Activated CD8-positive, alpha-beta memory T cell treated with anti-CD3 and anti-CD28 coated beads, Interleukin-2, amount 10 ng/mL, durations not matched to agents 7 days and 5 days (primary cell): ENCODE results near the gene TMEM170A. TPM values are rescaled to one million over a fixed set of nuclear protein-coding genes. Genes with fewer than 3 reads are reported as not detected.
"Not testable (repeated sequence)": the region's sequence is repeated elsewhere in the genome, so short reads cannot be mapped to it uniquely, and the experiment has no call there.

Experiments
- ATAC-seq: fragments of 150-1000 bp; cut with Tn5 transposase; one replicate; pipeline ENCODE4 v1.10.0; 2021; ENCODE audit warnings: moderate library complexity
- CTCF ChIA-PET: fragments of 350-600 bp; sonication (Branson Sonifier 250); formaldehyde crosslinking; loops from one replicate; lab custom pipeline; 2021; ENCODE audit warnings: antibody characterized with exemption; lab: Charles Lee
- DNase-seq: peaks from one replicate; pipeline ENCODE4 v3.0.0-alpha.2; 2020
- H3K27ac Mint-ChIP-seq: one replicate; pipeline ENCODE4 v1.8.0; 2021; ENCODE audit warnings: mild to moderate bottlenecking, mixed read lengths
- H3K27me3 Mint-ChIP-seq: one replicate; pipeline ENCODE4 v1.8.0; 2021; ENCODE audit warnings: mixed read lengths
- H3K36me3 Mint-ChIP-seq: one replicate; pipeline ENCODE4 v1.8.0; 2021; ENCODE audit warnings: mild to moderate bottlenecking, mixed read lengths
- H3K4me1 Mint-ChIP-seq: one replicate; pipeline ENCODE4 v1.8.0; 2021; ENCODE audit warnings: mixed read lengths
- H3K4me3 Mint-ChIP-seq: one replicate; pipeline ENCODE4 v1.8.0; 2021; ENCODE audit warnings: mild to moderate bottlenecking, moderate library complexity, mixed read lengths
- H3K9me3 Mint-ChIP-seq: one replicate; pipeline ENCODE4 v1.8.0; 2022; ENCODE audit warnings: low read depth, mixed read lengths
- total RNA-seq, 2 experiments: library from RNA; stranded (reverse); gene quantifications; one replicate each; pipeline ENCODE4 v1.2.3, GENCODE V29; 2021

Gene TMEM170A, protein sequence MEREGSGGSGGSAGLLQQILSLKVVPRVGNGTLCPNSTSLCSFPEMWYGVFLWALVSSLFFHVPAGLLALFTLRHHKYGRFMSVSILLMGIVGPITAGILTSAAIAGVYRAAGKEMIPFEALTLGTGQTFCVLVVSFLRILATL
- total RNA-seq: 10 to 100 TPM; 31.1 to 33.7 TPM

- CTCF ChIA-PET: interaction anchor here (0.7 to 3.5 kb wide), 36 partner anchors 8 to 302 kb away, joined by 3 to 45 read pairs (median 5); partner anchors contain the start of genes ADAT1, CFDP1, CHST6 and GABARAPL2
- Mint-ChIP-seq H3K4me1 (peaks cover 46% of the 10 kb centered on the region), H3K9me3 (no peaks in the 10 kb centered on the region), H3K4me3 (peak within 1 kb of the TSS; percentile 90), H3K36me3 (peaks cover 18% of the 10 kb centered on the region), H3K27me3 (no peaks in the 10 kb centered on the region), H3K27ac (peak within 1 kb of the TSS; percentile 86)
- peak; percentile 96 for ATAC-seq
- peak; percentile 99 for DNase-seq
These were observed at the start of gene TMEM170A for GRCh38 chr16:75464122-75464918. Gene TMEM170A, minus strand, starts transcription at chr16:75464689. Its CDS starts 89 bp downstream, at chr16:75464600.

- no peak for ATAC-seq
- peaks cover 20% of the 10 kb centered on the region for H3K27me3 Mint-ChIP-seq
- H3K4me3 Mint-ChIP-seq: no peak overlapping the region
- CTCF ChIA-PET: interaction anchor here (0.9 kb wide), 1 partner anchor 10 kb away, joined by 5 read pairs; no protein-coding TSS in a partner anchor
- no peak for DNase-seq
- H3K36me3 Mint-ChIP-seq: no peaks in the 10 kb centered on the region
- no peaks in the 10 kb centered on the region for H3K4me1 Mint-ChIP-seq
- H3K27ac Mint-ChIP-seq: no peak overlapping the region
- no peaks in the 10 kb centered on the region for H3K9me3 Mint-ChIP-seq
These were observed 42.1 kb upstream of the TMEM170A start for GRCh38 chr16:75506574-75506973.

- Mint-ChIP-seq H3K27ac (no peak overlapping the region), H3K4me1 (no peaks in the 10 kb centered on the region), H3K9me3 (no peaks in the 10 kb centered on the region), H3K36me3 (no peaks in the 10 kb centered on the region), H3K27me3 (peaks cover 20% of the 10 kb centered on the region), H3K4me3 (no peak overlapping the region)
- DNase-seq (no peak), ATAC-seq (no peak)
- CTCF ChIA-PET: interaction anchor here (0.9 kb wide), 1 partner anchor 11 kb away, joined by 5 read pairs; no protein-coding TSS in a partner anchor
These were observed 41.6 kb upstream of the TMEM170A start for GRCh38 chr16:75506107-75506506.

DNA sequence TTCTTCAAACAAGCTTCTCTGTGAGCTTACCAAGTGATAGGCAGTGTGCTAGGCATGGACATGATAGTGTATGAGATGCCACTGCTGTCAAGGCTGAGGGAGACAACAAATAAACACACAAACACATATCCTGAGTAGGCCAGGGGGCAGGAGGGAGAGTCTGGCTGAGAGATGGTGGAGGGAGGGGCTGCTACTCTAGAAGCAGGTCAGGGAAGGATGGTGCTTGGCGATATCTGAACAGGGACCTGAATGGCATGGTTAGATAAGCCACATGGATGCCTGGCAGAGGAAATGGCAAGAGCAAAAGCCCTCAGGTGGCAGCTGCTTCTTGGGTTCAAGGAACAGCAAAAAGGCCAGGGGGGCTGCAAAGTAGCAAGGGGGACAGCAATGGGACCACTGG is 39.3 kb upstream of the TMEM170A start:
- Mint-ChIP-seq H3K4me3 (no peak overlapping the region), H3K27ac (no peak overlapping the region), H3K27me3 (peaks cover 20% of the 10 kb centered on the region), H3K36me3 (no peaks in the 10 kb centered on the region), H3K4me1 (no peaks in the 10 kb centered on the region), H3K9me3 (no peaks in the 10 kb centered on the region)
- no peak for ATAC-seq
- CTCF ChIA-PET: no interaction called here
- no peak for DNase-seq

- H3K9me3 Mint-ChIP-seq: no peaks in the 10 kb centered on the region
- H3K27ac Mint-ChIP-seq: no peak overlapping the region
- DNase-seq (no peak), ATAC-seq (no peak)
- H3K36me3 Mint-ChIP-seq: no peaks in the 10 kb centered on the region
- H3K4me1 Mint-ChIP-seq: no peaks in the 10 kb centered on the region
- H3K27me3 Mint-ChIP-seq: peaks cover 19% of the 10 kb centered on the region
- CTCF ChIA-PET: interaction anchor here (1.3 kb wide), 1 partner anchor 14 kb away, joined by 3 read pairs; no protein-coding TSS in a partner anchor
- no peak overlapping the region for H3K4me3 Mint-ChIP-seq
These were observed 38.6 kb upstream of the TMEM170A start for GRCh38 chr16:75502916-75503605.

- H3K4me3 Mint-ChIP-seq, DNase-seq, ATAC-seq, H3K36me3 Mint-ChIP-seq, H3K9me3 Mint-ChIP-seq, CTCF ChIA-PET, H3K27ac Mint-ChIP-seq, H3K4me1 Mint-ChIP-seq: not testable (repeated sequence)
- H3K27me3 Mint-ChIP-seq: peaks cover 18% of the 10 kb centered on the region
These were observed 37.3 kb upstream of the TMEM170A start for GRCh38 chr16:75501820-75502219.

GRCh38 chr16:75501359-75501758 is 36.9 kb upstream of the TMEM170A start:
- Mint-ChIP-seq H3K9me3 (no peaks in the 10 kb centered on the region), H3K36me3 (no peaks in the 10 kb centered on the region), H3K4me3 (no peak overlapping the region), H3K4me1 (no peaks in the 10 kb centered on the region), H3K27me3 (peaks cover 17% of the 10 kb centered on the region), H3K27ac (no peak overlapping the region)
- DNase-seq (no peak), ATAC-seq (no peak)
- CTCF ChIA-PET: no interaction called here

GRCh38 chr16:75498605-75499322 is 34.3 kb upstream of the TMEM170A start:
- ATAC-seq, H3K9me3 Mint-ChIP-seq, H3K36me3 Mint-ChIP-seq, CTCF ChIA-PET, DNase-seq, H3K4me3 Mint-ChIP-seq, H3K27ac Mint-ChIP-seq, H3K4me1 Mint-ChIP-seq: not testable (repeated sequence)
- H3K27me3 Mint-ChIP-seq: peaks cover 23% of the 10 kb centered on the region

GRCh38 chr16:75497558-75497957 is 33.1 kb upstream of the TMEM170A start:
- Mint-ChIP-seq H3K9me3 (no peaks in the 10 kb centered on the region), H3K27me3 (peaks cover 32% of the 10 kb centered on the region), H3K27ac (no peak overlapping the region), H3K4me1 (peaks cover 7% of the 10 kb centered on the region), H3K4me3 (no peak overlapping the region), H3K36me3 (no peaks in the 10 kb centered on the region)
- ATAC-seq (no peak), DNase-seq (no peak)
- CTCF ChIA-PET: interaction anchor here (1.2 to 1.7 kb wide), 2 partner anchors 20 to 32 kb away, joined by 5 to 6 read pairs; no protein-coding TSS in a partner anchor

GRCh38 chr16:75495076-75495674 is 30.7 kb upstream of the TMEM170A start, which contains the start of gene CHST6:
Gene CHST6, minus strand, starts transcription at chr16:75495441. Its CDS starts 15,613 bp downstream, at chr16:75479828.
- DNase-seq (peak; percentile 46), ATAC-seq (peak; percentile 84)
- H3K4me1 Mint-ChIP-seq: peaks cover 7% of the 10 kb centered on the region
- H3K9me3 Mint-ChIP-seq: no peaks in the 10 kb centered on the region
- H3K36me3 Mint-ChIP-seq: no peaks in the 10 kb centered on the region
- H3K27ac Mint-ChIP-seq: no peak within 1 kb of the TSS
- CTCF ChIA-PET: interaction anchor here (1.0 to 1.8 kb wide), 6 partner anchors 16 to 123 kb away, joined by 3 to 6 read pairs (median 3); no protein-coding TSS in a partner anchor
- H3K4me3 Mint-ChIP-seq: peak within 1 kb of the TSS; percentile 22
- H3K27me3 Mint-ChIP-seq: peaks cover 35% of the 10 kb centered on the region

DNA sequence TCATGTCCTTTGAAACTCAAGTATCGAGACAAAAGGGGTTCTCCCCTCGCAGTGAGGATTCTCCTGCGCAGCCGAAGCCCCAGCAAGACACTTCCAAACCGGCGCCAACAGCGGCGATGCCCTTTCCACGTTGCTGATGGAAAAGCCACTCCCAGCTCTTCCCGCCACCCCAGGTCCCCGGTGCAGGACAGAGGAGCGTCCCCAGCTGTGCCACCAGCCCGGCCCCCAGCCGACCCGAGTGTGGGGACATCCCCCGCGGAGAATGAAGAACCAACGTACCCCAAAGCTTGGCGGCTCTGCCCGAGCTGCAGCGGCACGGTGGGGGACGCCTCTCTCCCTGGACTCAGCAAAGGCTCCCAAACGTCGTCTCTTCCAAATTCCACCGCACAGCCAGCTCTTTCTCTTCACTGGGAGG is 30.2 kb upstream of the TMEM170A start:
- no peak for DNase-seq
- no peaks in the 10 kb centered on the region for H3K36me3 Mint-ChIP-seq
- peaks cover 7% of the 10 kb centered on the region for H3K4me1 Mint-ChIP-seq
- peaks cover 35% of the 10 kb centered on the region for H3K27me3 Mint-ChIP-seq
- CTCF ChIA-PET: interaction anchor here (1.0 to 1.8 kb wide), 6 partner anchors 17 to 123 kb away, joined by 3 to 6 read pairs (median 3); no protein-coding TSS in a partner anchor
- peak overlapping the region; percentile 22 for H3K4me3 Mint-ChIP-seq
- ATAC-seq: no peak
- no peaks in the 10 kb centered on the region for H3K9me3 Mint-ChIP-seq
- no peak overlapping the region for H3K27ac Mint-ChIP-seq

- Mint-ChIP-seq H3K36me3 (no peaks in the 10 kb centered on the region), H3K4me1 (peaks cover 7% of the 10 kb centered on the region), H3K4me3 (no peak overlapping the region), H3K27me3 (peaks cover 35% of the 10 kb centered on the region), H3K9me3 (no peaks in the 10 kb centered on the region), H3K27ac (no peak overlapping the region)
- CTCF ChIA-PET: interaction anchor here (1.0 to 1.8 kb wide), 5 partner anchors 17 to 30 kb away, joined by 3 to 6 read pairs (median 3); no protein-coding TSS in a partner anchor
- DNase-seq: no peak
- no peak for ATAC-seq
These were observed 29.7 kb upstream of the TMEM170A start for GRCh38 chr16:75494184-75494583.
